HepG2 (cell line): ENCODE measurements around the gene MAP1LC3A. TPM values are rescaled to one million over a fixed set of nuclear protein-coding genes. Genes with fewer than 3 reads are reported as not detected.

Experiments
- FOXO1 ChIP-seq: sonication (generic); formaldehyde crosslinking; IDR thresholded peaks from 2 replicates; pipeline ENCODE4 v1.4.0; 2020; ENCODE audit warnings: missing genetic modification reagents
- GABPB1 ChIP-seq: IDR thresholded peaks from 2 replicates; pipeline ENCODE4 v1.6.1; 2016; ENCODE audit warnings: mild to moderate bottlenecking, missing genetic modification reagents, moderate library complexity, missing compliant biosample characterization
- MTA1 ChIP-seq: sonication (generic); formaldehyde crosslinking; IDR thresholded peaks from 2 replicates; pipeline ENCODE4 v1.4.0; 2020; ENCODE audit warnings: missing genetic modification reagents, mild to moderate bottlenecking, borderline replicate concordance
- PRMT3 ChIP-seq: sonication (generic); formaldehyde crosslinking; IDR thresholded peaks from 2 replicates; pipeline ENCODE4 v1.8.1; 2022; ENCODE audit warnings: low read depth, mild to moderate bottlenecking, moderate library complexity, missing genetic modification reagents, borderline replicate concordance
- SPEN ChIP-seq: sonication (generic); formaldehyde crosslinking; IDR thresholded peaks from 2 replicates; pipeline ENCODE4 v1.5.1; 2020; ENCODE audit warnings: low read depth, mild to moderate bottlenecking, missing genetic modification reagents
- ZNF501 ChIP-seq: sonication (generic); formaldehyde crosslinking; IDR thresholded peaks from 2 replicates; pipeline ENCODE4 v1.5.1; 2020; ENCODE audit warnings: mild to moderate bottlenecking, moderate library complexity, missing genetic modification reagents
- polyA plus RNA-seq, 8 experiments: library from polyadenylated mRNA; depleted of rRNA in 3 of 8; stranded (reverse) in 7 of 8; unstranded in 1 of 8; fragments of >200 nt; fragmentation: Illumina TruSeq in 4 of 8; extraction: Trizol in 4 of 8; gene quantifications; 2 replicates each; pipeline versions ENCODE4 v1.2.1 to v1.2.3, GENCODE V29; 2011 to 2016; ENCODE audit warnings: low read depth in 4 of 8, missing spikeins in 1 of 8, mixed read lengths in 1 of 8; ENCODE audit not compliant: insufficient read depth in 1 of 8
- total RNA-seq, 5 experiments: library from RNA; depleted of rRNA; stranded (reverse); fragments of >200 nt; fragmentation: Illumina TruSeq; extraction: Trizol; gene quantifications; 2 replicates each; pipeline ENCODE4 v1.2.3, GENCODE V29; 2016; ENCODE audit warnings: low read depth in 1 of 5
- TF ChIP-seq, protein P1 (sequence below), 2 experiments: sonication (generic) in 1 of 2; formaldehyde crosslinking in 1 of 2; IDR thresholded peaks; 2 replicates each; pipeline versions ENCODE4 v1.6.1 to v1.9.0; 2014 to 2022; ENCODE audit warnings: antibody characterized with exemption in 1 of 2, borderline replicate concordance in 1 of 2, inconsistent platforms in 1 of 2, low read depth in 1 of 2, missing genetic modification reagents in 1 of 2
- TF ChIP-seq, protein P2 (sequence below): fragments of 450-650 bp; IDR thresholded peaks from 2 replicates; pipeline ENCODE4 v1.6.1; 2017
- TF ChIP-seq, protein P3 (sequence below): sonication (generic); formaldehyde crosslinking; IDR thresholded peaks from 2 replicates; pipeline ENCODE4 v1.5.1; 2020; ENCODE audit warnings: mild to moderate bottlenecking, moderate library complexity, missing genetic modification reagents
- TF ChIP-seq, protein P4 (sequence below), 2 experiments: sonication (generic) in 1 of 2; formaldehyde crosslinking in 1 of 2; IDR thresholded peaks; 2 replicates each; pipeline versions ENCODE4 v1.4.0 to v1.6.1; 2018 to 2020; ENCODE audit warnings: missing genetic modification reagents in 2 of 2, borderline replicate concordance in 1 of 2, low read depth in 1 of 2, mild to moderate bottlenecking in 1 of 2, missing biosample characterization in 1 of 2
- TF ChIP-seq, protein P5 (sequence below): sonication (generic); formaldehyde crosslinking; IDR thresholded peaks from 2 replicates; pipeline ENCODE4 v1.5.0; 2020; ENCODE audit warnings: mild to moderate bottlenecking, missing genetic modification reagents, moderate library complexity

MAP1LC3A gene
- total and polyA plus RNA-seq, 2 of the 13 experiments (the other 11 are each of a cell fraction or from before 2014, with no cell fraction given), result not detected

DNA sequence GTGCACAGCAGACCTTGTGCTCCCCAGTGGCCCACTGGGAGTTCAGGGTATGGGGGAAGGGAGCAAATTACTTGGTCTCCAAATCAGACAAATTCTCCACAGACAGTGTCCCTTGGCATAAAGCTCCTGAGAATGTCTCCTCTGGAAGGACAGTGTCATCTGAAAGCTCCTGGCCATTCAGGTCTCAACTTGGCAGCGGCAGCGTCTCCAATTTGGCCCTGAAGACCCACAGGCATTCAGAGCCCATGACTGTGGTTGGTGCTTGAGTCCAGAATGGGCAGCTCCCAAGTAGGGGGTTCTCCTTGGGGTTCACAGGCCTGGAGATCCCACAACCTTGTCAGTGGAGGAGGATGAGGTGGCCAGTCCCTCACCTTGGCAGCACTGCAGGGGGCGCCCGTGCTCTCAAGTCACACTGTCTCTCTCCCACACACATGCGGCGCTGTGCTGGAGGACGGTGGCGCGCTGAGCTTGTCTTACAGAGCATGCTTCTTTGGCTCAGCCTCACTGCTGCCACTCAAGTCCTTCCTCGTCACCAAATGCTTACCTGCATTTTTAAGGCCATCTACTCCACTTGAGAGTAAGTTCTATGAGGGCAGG lies 21.6 kb upstream of the MAP1LC3A start (continued):
- TF ChIP-seq, protein P1, sequence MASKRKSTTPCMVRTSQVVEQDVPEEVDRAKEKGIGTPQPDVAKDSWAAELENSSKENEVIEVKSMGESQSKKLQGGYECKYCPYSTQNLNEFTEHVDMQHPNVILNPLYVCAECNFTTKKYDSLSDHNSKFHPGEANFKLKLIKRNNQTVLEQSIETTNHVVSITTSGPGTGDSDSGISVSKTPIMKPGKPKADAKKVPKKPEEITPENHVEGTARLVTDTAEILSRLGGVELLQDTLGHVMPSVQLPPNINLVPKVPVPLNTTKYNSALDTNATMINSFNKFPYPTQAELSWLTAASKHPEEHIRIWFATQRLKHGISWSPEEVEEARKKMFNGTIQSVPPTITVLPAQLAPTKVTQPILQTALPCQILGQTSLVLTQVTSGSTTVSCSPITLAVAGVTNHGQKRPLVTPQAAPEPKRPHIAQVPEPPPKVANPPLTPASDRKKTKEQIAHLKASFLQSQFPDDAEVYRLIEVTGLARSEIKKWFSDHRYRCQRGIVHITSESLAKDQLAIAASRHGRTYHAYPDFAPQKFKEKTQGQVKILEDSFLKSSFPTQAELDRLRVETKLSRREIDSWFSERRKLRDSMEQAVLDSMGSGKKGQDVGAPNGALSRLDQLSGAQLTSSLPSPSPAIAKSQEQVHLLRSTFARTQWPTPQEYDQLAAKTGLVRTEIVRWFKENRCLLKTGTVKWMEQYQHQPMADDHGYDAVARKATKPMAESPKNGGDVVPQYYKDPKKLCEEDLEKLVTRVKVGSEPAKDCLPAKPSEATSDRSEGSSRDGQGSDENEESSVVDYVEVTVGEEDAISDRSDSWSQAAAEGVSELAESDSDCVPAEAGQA (IDR thresholded peaks at IDR 0.05; ENCODE audit: low read depth), result peak; percentile 66; the same call in 1 of the 2 replicates
- TF ChIP-seq, protein P1 (CRISPR knock-in tag; IDR thresholded peaks at IDR 0.05; ENCODE audit: borderline replicate concordance), result no peak
- TF ChIP-seq, protein P2, sequence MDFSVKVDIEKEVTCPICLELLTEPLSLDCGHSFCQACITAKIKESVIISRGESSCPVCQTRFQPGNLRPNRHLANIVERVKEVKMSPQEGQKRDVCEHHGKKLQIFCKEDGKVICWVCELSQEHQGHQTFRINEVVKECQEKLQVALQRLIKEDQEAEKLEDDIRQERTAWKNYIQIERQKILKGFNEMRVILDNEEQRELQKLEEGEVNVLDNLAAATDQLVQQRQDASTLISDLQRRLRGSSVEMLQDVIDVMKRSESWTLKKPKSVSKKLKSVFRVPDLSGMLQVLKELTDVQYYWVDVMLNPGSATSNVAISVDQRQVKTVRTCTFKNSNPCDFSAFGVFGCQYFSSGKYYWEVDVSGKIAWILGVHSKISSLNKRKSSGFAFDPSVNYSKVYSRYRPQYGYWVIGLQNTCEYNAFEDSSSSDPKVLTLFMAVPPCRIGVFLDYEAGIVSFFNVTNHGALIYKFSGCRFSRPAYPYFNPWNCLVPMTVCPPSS, result no peak
- TF ChIP-seq, protein P3, sequence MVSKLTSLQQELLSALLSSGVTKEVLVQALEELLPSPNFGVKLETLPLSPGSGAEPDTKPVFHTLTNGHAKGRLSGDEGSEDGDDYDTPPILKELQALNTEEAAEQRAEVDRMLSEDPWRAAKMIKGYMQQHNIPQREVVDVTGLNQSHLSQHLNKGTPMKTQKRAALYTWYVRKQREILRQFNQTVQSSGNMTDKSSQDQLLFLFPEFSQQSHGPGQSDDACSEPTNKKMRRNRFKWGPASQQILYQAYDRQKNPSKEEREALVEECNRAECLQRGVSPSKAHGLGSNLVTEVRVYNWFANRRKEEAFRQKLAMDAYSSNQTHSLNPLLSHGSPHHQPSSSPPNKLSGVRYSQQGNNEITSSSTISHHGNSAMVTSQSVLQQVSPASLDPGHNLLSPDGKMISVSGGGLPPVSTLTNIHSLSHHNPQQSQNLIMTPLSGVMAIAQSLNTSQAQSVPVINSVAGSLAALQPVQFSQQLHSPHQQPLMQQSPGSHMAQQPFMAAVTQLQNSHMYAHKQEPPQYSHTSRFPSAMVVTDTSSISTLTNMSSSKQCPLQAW (CRISPR knock-in tag), result peak; percentile 44; the same call in 1 of the 2 replicates
- 0 out of 2 replicates have a peak, but pooled peaks have one; percentile 19 for TF ChIP-seq SPEN (CRISPR knock-in tag)
- TF ChIP-seq, protein P4, sequence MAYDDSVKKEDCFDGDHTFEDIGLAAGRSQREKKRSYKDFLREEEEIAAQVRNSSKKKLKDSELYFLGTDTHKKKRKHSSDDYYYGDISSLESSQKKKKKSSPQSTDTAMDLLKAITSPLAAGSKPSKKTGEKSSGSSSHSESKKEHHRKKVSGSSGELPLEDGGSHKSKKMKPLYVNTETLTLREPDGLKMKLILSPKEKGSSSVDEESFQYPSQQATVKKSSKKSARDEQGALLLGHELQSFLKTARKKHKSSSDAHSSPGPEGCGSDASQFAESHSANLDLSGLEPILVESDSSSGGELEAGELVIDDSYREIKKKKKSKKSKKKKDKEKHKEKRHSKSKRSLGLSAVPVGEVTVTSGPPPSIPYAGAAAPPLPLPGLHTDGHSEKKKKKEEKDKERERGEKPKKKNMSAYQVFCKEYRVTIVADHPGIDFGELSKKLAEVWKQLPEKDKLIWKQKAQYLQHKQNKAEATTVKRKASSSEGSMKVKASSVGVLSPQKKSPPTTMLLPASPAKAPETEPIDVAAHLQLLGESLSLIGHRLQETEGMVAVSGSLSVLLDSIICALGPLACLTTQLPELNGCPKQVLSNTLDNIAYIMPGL (CRISPR knock-in tag; IDR thresholded peaks at IDR 0.05; ENCODE audit: borderline replicate concordance in 1 of 2, low read depth in 1 of 2), result 0 out of 4 replicates have a peak, but pooled peaks have one; percentile 27 to 32
- TF ChIP-seq, protein P5, sequence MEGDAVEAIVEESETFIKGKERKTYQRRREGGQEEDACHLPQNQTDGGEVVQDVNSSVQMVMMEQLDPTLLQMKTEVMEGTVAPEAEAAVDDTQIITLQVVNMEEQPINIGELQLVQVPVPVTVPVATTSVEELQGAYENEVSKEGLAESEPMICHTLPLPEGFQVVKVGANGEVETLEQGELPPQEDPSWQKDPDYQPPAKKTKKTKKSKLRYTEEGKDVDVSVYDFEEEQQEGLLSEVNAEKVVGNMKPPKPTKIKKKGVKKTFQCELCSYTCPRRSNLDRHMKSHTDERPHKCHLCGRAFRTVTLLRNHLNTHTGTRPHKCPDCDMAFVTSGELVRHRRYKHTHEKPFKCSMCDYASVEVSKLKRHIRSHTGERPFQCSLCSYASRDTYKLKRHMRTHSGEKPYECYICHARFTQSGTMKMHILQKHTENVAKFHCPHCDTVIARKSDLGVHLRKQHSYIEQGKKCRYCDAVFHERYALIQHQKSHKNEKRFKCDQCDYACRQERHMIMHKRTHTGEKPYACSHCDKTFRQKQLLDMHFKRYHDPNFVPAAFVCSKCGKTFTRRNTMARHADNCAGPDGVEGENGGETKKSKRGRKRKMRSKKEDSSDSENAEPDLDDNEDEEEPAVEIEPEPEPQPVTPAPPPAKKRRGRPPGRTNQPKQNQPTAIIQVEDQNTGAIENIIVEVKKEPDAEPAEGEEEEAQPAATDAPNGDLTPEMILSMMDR (CRISPR knock-in tag), result peak; percentile 86
- 0 out of 2 replicates have a peak, but pooled peaks have one; percentile 18 for TF ChIP-seq GABPB1 (CRISPR knock-in tag)
- peak; percentile 60; the same call in 1 of the 2 replicates for TF ChIP-seq ZNF501 (CRISPR knock-in tag)
- TF ChIP-seq PRMT3, result 0 out of 2 replicates have a peak, but pooled peaks have one; percentile 55
- peak; percentile 65; the same call in 1 of the 2 replicates for TF ChIP-seq MTA1 (CRISPR knock-in tag)
- peak; percentile 30; the same call in 1 of the 2 replicates for TF ChIP-seq FOXO1
